HL-60 (cell line): Measurements from ENCODE around the gene DPP10.

Experiments used
- CTCF ChIP-seq: IDR thresholded peaks from one replicate; pipeline ENCODE4 v1.5.1; 2011; ENCODE audit warnings: low read length, control low read depth, inconsistent platforms; ENCODE audit not compliant: insufficient read depth
- GABPA ChIP-seq: IDR thresholded peaks from 2 replicates; pipeline ENCODE4 v1.6.1; 2012; ENCODE audit warnings: low read depth
- POLR2AphosphoS5 ChIP-seq: IDR thresholded peaks from 2 replicates; pipeline ENCODE4 v1.6.1; 2012; ENCODE audit warnings: low read depth
- REST ChIP-seq: IDR thresholded peaks from 2 replicates; pipeline ENCODE4 v1.6.1; 2012; ENCODE audit warnings: low read depth; ENCODE audit not compliant: insufficient replicate concordance
- SPI1 ChIP-seq: IDR thresholded peaks from 2 replicates; pipeline ENCODE4 v1.6.1; 2012; ENCODE audit warnings: low read depth, mild to moderate bottlenecking, borderline replicate concordance

GRCh38 chr2:115248066-115248465, 805.6 kb downstream of the DPP10 start:
- TF ChIP-seq POLR2AphosphoS5 (no peak), CTCF (no peak), REST (no peak), GABPA (no peak), SPI1 (no peak)
